CD4-positive, alpha-beta T cell treated with Interleukin-6 for 4 hours (primary cell): ENCODE data around the gene NRXN3.
"Not testable (repeated sequence)": the region's sequence is repeated elsewhere in the genome, so short reads cannot be mapped to it uniquely, and the experiment has no call there.

Experiments used
- DNase-seq: peaks from one replicate; pipeline ENCODE4 v3.0.0-alpha.2; 2020; ENCODE audit warnings: mixed read lengths

Gene NRXN3

GRCh38 chr14:78501909-78502308 lies 331.7 kb downstream of the NRXN3 start:
- no peak for DNase-seq

GRCh38 chr14:78508023-78508422 lies 337.9 kb downstream of the NRXN3 start:
- DNase-seq: no peak

- DNase-seq: no peak
Measured at GRCh38 chr14:78509516-78509915, 339.3 kb downstream of the NRXN3 start.

- no peak for DNase-seq
Measured at GRCh38 chr14:78512021-78512420, 341.8 kb downstream of the NRXN3 start.

GRCh38 chr14:78519863-78520262 lies 349.7 kb downstream of the NRXN3 start:
- DNase-seq: no peak

- no peak for DNase-seq
Measured at GRCh38 chr14:78524196-78524595, 354.0 kb downstream of the NRXN3 start.

GRCh38 chr14:78524766-78525165 lies 354.6 kb downstream of the NRXN3 start:
- DNase-seq: no peak

GRCh38 chr14:78530078-78530477 lies 359.9 kb downstream of the NRXN3 start:
- no peak for DNase-seq

- DNase-seq: no peak
Measured at GRCh38 chr14:78534141-78534540, 364.0 kb downstream of the NRXN3 start.

- DNase-seq: no peak
Measured at GRCh38 chr14:78535041-78535440, 364.9 kb downstream of the NRXN3 start.

GRCh38 chr14:78541788-78542187 lies 371.6 kb downstream of the NRXN3 start:
- DNase-seq: not testable (repeated sequence)

GRCh38 chr14:78543433-78543832 lies 373.3 kb downstream of the NRXN3 start:
- no peak for DNase-seq

GRCh38 chr14:78561074-78561473 lies 390.9 kb downstream of the NRXN3 start:
- DNase-seq: no peak

GRCh38 chr14:78566026-78566858 lies 396.1 kb downstream of the NRXN3 start:
- peak; percentile 45 for DNase-seq

- DNase-seq: no peak
Measured at GRCh38 chr14:78566859-78567172, 396.6 kb downstream of the NRXN3 start.

- no peak for DNase-seq
Measured at GRCh38 chr14:78567343-78567742, 397.2 kb downstream of the NRXN3 start.

- DNase-seq: not testable (repeated sequence)
Measured at GRCh38 chr14:78573736-78574135, 403.6 kb downstream of the NRXN3 start.

GRCh38 chr14:78576437-78577166 lies 406.4 kb downstream of the NRXN3 start:
- DNase-seq: no peak

- no peak for DNase-seq
Measured at GRCh38 chr14:78581229-78581628, 411.1 kb downstream of the NRXN3 start.

GRCh38 chr14:78586681-78587080 lies 416.5 kb downstream of the NRXN3 start:
- DNase-seq: no peak

GRCh38 chr14:78588906-78589305 lies 418.7 kb downstream of the NRXN3 start:
- no peak for DNase-seq

- no peak for DNase-seq
Measured at GRCh38 chr14:78592616-78593219, 422.5 kb downstream of the NRXN3 start.

- DNase-seq: no peak
Measured at GRCh38 chr14:78593949-78594348, 423.8 kb downstream of the NRXN3 start.

GRCh38 chr14:78595797-78596196 lies 425.6 kb downstream of the NRXN3 start:
- DNase-seq: no peak
